Esophagus squamous epithelium (tissue), 5 donors: ENCODE data around the gene FRMD1. TPM values are rescaled to one million over a fixed set of nuclear protein-coding genes. Genes with fewer than 3 reads are reported as not detected.

Experiments
- DNase-seq: peaks from one replicate; lab custom pipeline; 2025; lab: John Stamatoyannopoulos, UW
- H3K27ac ChIP-seq, 4 donors: fragments of 200-600 bp; sonication (generic); one replicate each; pipeline ENCODE4 v1.5.1; 2016 to 2019; ENCODE audit warnings: mild to moderate bottlenecking in 1 of 4
- H3K27me3 ChIP-seq, 4 donors: fragments of 200-600 bp; sonication (generic); 1 replicate in 3 of 4; 2 replicates in 1 of 4; pipeline versions ENCODE4 v1.5.1 to v1.6.0; 2017 to 2021; ENCODE audit warnings: antibody characterized with exemption in 1 of 4
- H3K36me3 ChIP-seq, 3 donors: fragments of 200-600 bp; sonication (generic); one replicate each; pipeline ENCODE4 v1.5.1; 2016 to 2019
- H3K4me1 ChIP-seq, 3 donors: fragments of 200-600 bp; sonication (generic); one replicate each; pipeline ENCODE4 v1.5.1; 2017 to 2019
- H3K4me3 ChIP-seq, 4 donors: fragments of 200-600 bp; sonication (generic); 1 replicate in 3 of 4; 2 replicates in 1 of 4; pipeline ENCODE4 v1.5.1; 2016 to 2019; ENCODE audit warnings: mild to moderate bottlenecking in 2 of 4, moderate library complexity in 1 of 4
- H3K9me3 ChIP-seq, 3 donors: fragments of 200-600 bp; sonication (generic); one replicate each; pipeline ENCODE4 v1.5.1; 2016 to 2019
- POLR2A ChIP-seq, 4 donors: fragments of 450-650 bp; IDR thresholded peaks; one replicate each; pipeline ENCODE4 v1.6.1; 2017; ENCODE audit warnings: antibody characterized with exemption in 4 of 4, mild to moderate bottlenecking in 4 of 4, moderate library complexity in 3 of 4
- WGBS, 2 donors: methylation state at CpG; one replicate each; pipeline ENCODE4 v1.1.5; 2018; 5-methylcytosine and 5-hydroxymethylcytosine counted together
- intact Hi-C: fragments of 100-400 bp; cut with DNase I; formaldehyde crosslinking; loops from one replicate; pipeline ENCODE4 v1.15.0; 2022
- total RNA-seq, 4 donors: library from RNA; depleted of rRNA; stranded (reverse); fragments of >200 nt; gene quantifications; one replicate each; pipeline ENCODE4 v1.1.0, GENCODE V29; 2016
- TF ChIP-seq, protein P1 (sequence below), 6 experiments: fragments of 450-650 bp in 4 of 6; fragments of 200-600 bp in 2 of 6; sonication (generic) in 2 of 6; IDR thresholded peaks; one replicate each; pipeline ENCODE4 v1.5.1; 2016 to 2019; ENCODE audit warnings: antibody characterized with exemption in 6 of 6, mild to moderate bottlenecking in 4 of 6, moderate library complexity in 4 of 6
- donor health status: DM: yes; HTN: yes; CAD: no.

FRMD1 gene
- total RNA-seq, 4 donors from 2014 or later, result 0.13 to 0.19 TPM; not detected in 2

GRCh38 chr6:168125429-168126001, 46.5 kb upstream of the FRMD1 start:
- H3K36me3 ChIP-seq, result no peaks in the 10 kb centered on the region
- no peak for DNase-seq
- peaks cover 0 to 12% (median 0%) of the 10 kb centered on the region in 4 donors for H3K27me3 ChIP-seq
- 83 to 84% methylated on average over 17 to 22 of the region's 22 CpGs for WGBS, 2 donors
- H3K9me3 ChIP-seq, result no peaks in the 10 kb centered on the region
- H3K27ac ChIP-seq, result no peak overlapping the region
- intact Hi-C loops, result no loop called here
- no peak for TF ChIP-seq POLR2A (IDR thresholded peaks at IDR 0.05)
- TF ChIP-seq, protein P1, sequence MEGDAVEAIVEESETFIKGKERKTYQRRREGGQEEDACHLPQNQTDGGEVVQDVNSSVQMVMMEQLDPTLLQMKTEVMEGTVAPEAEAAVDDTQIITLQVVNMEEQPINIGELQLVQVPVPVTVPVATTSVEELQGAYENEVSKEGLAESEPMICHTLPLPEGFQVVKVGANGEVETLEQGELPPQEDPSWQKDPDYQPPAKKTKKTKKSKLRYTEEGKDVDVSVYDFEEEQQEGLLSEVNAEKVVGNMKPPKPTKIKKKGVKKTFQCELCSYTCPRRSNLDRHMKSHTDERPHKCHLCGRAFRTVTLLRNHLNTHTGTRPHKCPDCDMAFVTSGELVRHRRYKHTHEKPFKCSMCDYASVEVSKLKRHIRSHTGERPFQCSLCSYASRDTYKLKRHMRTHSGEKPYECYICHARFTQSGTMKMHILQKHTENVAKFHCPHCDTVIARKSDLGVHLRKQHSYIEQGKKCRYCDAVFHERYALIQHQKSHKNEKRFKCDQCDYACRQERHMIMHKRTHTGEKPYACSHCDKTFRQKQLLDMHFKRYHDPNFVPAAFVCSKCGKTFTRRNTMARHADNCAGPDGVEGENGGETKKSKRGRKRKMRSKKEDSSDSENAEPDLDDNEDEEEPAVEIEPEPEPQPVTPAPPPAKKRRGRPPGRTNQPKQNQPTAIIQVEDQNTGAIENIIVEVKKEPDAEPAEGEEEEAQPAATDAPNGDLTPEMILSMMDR (IDR thresholded peaks at IDR 0.05), result no peak
- no peaks in the 10 kb centered on the region for H3K4me1 ChIP-seq
- H3K4me3 ChIP-seq, result no peak overlapping the region

- Histone ChIP-seq H3K4me1 (no peaks in the 10 kb centered on the region), H3K4me3 (no peak overlapping the region), H3K27me3 (peaks cover 0 to 10% (median 0%) of the 10 kb centered on the region in 4 donors), H3K9me3 (no peaks in the 10 kb centered on the region), H3K36me3 (no peaks in the 10 kb centered on the region), H3K27ac (no peak overlapping the region)
- no peak for DNase-seq
- TF ChIP-seq, protein P1 (IDR thresholded peaks at IDR 0.05), result no peak
- TF ChIP-seq POLR2A (IDR thresholded peaks at IDR 0.05), result no peak
- intact Hi-C loops, result no loop called here
- WGBS, 2 donors, result 86 to 100% methylated on average over 5 to 9 of the region's 11 CpGs
These were observed 45.9 kb upstream of the FRMD1 start for GRCh38 chr6:168124921-168125320.

DNA sequence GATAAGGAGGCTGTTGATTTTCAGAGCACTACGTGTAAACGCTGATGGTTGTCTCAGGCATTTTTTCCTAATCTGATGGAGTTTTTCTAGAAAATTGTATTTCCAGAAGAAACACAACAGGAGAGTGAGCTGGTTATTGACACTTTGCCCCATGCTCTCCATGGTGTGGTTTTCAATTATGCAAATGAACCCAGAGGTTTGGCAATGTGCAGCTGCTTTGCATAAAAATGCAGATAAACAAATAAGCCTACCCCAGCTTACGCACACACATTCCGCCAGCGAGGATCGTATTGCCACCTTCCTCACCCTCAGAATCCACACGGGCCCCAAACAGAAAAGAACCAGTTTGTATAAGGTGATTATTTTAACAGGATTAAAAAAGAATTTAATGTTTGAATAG, 45.1 kb upstream of the FRMD1 start:
- intact Hi-C loops, result no loop called here
- Histone ChIP-seq H3K36me3 (no peaks in the 10 kb centered on the region), H3K4me1 (no peaks in the 10 kb centered on the region), H3K27me3 (peaks cover 0 to 10% (median 0%) of the 10 kb centered on the region in 4 donors), H3K9me3 (no peaks in the 10 kb centered on the region), H3K4me3 (no peak overlapping the region), H3K27ac (no peak overlapping the region)
- 88 to 92% methylated on average over 7 of the region's 7 CpGs for WGBS, 2 donors
- no peak for DNase-seq
- TF ChIP-seq, protein P1 (IDR thresholded peaks at IDR 0.05), result no peak
- no peak for TF ChIP-seq POLR2A (IDR thresholded peaks at IDR 0.05)

DNA sequence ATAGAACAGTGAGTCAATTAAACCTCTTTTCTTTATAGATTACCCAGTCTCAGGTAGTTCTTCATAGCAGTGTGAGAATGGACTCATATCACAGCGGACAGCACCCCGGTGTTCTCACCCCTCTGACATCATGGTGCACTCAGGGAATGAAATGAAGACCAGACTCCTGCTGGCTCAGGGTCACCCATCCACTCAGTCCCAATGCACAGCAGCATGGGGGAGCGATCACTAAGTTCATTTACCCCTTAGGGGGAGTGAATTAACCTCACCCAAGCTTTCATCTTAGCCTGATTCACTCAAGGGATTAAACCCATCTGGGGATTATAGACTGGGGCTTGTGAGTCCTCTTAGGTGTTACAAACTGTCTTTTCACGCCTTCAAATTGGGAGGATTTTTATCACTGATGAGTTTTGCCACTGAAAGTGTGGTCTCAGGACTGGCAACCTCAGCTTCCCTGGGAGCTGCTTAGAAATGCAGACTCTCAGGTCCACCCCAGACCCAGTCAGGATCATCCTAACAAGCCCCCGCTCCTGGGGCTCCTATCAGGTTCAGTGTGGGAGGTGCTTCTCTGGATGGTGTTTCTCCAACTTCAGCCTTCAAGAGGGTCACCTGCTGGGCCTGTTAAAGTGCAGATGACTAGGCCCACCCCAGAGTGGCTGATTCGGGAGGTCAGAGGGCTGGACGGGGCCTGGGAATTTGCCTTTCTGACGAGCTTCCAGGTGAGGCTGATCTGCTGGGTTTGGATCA, 44.3 kb upstream of the FRMD1 start:
- Histone ChIP-seq H3K36me3 (no peaks in the 10 kb centered on the region), H3K27me3 (peaks cover 0 to 10% (median 0%) of the 10 kb centered on the region in 4 donors), H3K9me3 (no peaks in the 10 kb centered on the region), H3K4me1 (no peaks in the 10 kb centered on the region), H3K4me3 (no peak overlapping the region), H3K27ac (no peak overlapping the region)
- TF ChIP-seq, protein P1 (IDR thresholded peaks at IDR 0.05), result no peak
- no peak for TF ChIP-seq POLR2A (IDR thresholded peaks at IDR 0.05)
- no peak for DNase-seq
- 82 to 86% methylated on average over 6 to 7 of the region's 8 CpGs for WGBS, 2 donors
- intact Hi-C loops, result no loop called here

DNA sequence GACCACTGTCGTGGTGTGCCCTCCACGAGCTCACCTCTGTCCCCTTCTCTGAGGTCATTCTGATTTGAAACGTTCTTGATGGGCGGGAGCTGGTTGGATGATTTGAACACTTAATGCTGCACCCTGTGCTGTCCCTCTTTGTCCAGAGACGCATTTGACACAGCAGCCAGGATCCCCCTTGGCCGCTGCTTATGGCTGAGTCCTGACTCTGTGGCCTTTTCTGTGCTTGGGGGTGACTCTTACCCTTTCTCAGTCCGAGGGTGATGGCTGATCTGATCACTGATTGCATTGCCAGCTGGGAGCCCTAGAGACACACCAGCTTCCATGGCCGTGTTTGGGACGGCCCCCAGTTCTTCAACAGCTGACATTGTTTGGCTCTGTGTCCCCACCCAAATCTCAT, 43.5 kb upstream of the FRMD1 start:
- TF ChIP-seq, protein P1 (IDR thresholded peaks at IDR 0.05), result no peak
- no peak for TF ChIP-seq POLR2A (IDR thresholded peaks at IDR 0.05)
- Histone ChIP-seq H3K9me3 (no peaks in the 10 kb centered on the region), H3K27me3 (peaks cover 0 to 10% (median 0%) of the 10 kb centered on the region in 4 donors), H3K27ac (no peak overlapping the region), H3K4me3 (no peak overlapping the region), H3K36me3 (no peaks in the 10 kb centered on the region), H3K4me1 (no peaks in the 10 kb centered on the region)
- DNase-seq, result no peak
- 82 to 87% methylated on average over 6 to 8 of the region's 9 CpGs for WGBS, 2 donors
- intact Hi-C loops, result no loop called here
